Activated CD8-positive, alpha-beta memory T cell treated with anti-CD3 and anti-CD28 coated beads for 24 hours (primary cell): ENCODE data around the gene SLC12A8.

ENCODE experiments used
- DNase-seq: peaks from one replicate; pipeline ENCODE4 v3.0.0-alpha.2; 2020

The SLC12A8 gene

DNA sequence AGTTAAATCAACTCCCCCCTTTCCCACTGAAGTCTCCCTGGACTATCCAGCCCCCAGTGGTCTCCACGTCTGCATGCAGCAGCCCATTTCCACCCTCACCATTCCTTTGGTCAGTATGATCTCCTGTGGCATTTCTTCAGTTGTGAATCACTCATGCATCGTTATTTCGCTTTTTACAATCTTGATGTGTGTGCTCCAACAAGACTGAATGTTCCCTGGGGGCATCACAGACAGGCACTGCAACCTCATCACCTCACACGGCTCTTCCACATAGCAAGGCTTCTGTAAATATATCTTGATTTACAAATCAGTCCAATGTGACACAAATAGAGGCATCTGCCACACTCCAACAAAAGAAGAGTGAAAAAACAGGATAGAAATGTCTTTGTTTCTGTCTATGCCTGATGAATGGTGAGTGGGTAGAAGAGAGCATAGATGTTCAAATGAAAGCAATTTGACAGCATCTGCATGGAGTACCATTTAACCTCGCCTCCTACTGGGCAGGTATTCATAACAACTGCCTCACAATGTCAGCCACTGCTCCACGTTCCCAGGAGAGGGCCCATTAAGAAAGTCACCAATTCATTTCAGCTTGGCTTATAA lies 162.0 kb downstream of the SLC12A8 start:
- DNase-seq = no peak

GRCh38 chr3:125048282-125048681 lies 164.3 kb downstream of the SLC12A8 start:
- DNase-seq = no peak

DNA sequence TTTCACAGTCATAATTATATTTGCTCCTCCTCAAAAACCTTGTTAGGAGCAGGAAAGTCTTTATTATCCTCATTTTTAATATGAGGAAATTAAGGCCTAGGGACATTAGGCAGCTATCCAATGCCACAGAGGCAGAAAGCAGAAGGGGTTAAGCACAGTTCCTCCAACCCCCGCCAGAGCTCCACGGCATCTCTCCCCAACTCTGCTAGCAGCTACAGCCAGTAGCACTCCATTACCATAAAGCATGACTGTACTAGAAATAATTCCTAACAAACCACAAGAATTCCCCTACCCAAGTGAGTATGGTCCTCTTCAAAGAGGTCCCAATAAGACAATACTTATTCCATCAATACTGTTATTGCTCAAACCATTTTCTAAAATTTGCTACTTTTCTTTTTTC lies 166.6 kb downstream of the SLC12A8 start:
- DNase-seq = no peak

DNA sequence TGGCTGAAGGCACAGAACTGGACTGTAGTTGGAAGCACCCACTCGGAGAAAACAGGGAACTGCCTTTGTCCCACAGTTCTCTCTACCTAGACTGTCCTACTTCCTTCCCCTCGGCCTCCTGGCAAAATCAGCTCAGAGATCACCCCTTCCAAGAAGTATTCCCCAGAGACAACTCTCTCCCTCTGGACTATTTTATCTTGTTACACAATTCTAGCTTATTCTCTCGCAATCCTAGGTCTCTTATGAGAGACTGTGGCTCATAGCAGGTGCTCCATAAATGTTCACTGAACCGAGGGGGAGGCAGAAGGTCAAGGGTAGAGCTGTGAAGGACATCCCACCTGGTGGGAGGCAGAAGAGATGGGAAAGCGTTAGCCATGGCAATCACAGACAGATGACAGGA lies 167.4 kb downstream of the SLC12A8 start:
- DNase-seq = no peak

DNA sequence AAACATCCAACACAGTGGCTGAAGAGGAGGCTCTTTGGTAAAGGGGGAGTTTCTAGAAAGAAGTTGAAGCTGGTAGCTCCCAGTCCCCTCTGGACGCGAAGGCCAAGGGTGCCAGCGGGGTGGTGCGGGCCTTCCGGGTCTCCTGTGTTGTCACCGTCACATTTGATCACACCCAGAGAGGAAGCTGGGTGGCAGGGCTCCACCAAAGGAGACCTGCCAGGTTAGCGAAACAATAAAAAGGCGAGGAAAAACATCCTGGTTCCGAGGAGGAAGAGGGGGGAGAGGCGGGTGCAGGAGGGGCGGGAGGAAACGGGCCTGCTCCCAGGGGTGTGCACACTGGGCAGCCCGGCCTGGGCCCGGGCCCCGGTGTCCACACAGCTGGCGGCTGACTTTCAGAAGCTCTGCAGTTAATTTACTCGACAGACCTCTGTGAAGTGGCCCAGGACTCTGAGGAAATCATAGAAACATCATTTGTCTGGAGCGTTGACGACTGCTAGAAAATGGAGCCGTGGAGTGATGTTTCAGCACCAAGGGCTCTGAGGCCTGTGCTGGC lies 168.9 kb downstream of the SLC12A8 start:
- DNase-seq = no peak

- no peak for DNase-seq
Observed at GRCh38 chr3:125042725-125043406, 169.7 kb downstream of the SLC12A8 start.

DNA sequence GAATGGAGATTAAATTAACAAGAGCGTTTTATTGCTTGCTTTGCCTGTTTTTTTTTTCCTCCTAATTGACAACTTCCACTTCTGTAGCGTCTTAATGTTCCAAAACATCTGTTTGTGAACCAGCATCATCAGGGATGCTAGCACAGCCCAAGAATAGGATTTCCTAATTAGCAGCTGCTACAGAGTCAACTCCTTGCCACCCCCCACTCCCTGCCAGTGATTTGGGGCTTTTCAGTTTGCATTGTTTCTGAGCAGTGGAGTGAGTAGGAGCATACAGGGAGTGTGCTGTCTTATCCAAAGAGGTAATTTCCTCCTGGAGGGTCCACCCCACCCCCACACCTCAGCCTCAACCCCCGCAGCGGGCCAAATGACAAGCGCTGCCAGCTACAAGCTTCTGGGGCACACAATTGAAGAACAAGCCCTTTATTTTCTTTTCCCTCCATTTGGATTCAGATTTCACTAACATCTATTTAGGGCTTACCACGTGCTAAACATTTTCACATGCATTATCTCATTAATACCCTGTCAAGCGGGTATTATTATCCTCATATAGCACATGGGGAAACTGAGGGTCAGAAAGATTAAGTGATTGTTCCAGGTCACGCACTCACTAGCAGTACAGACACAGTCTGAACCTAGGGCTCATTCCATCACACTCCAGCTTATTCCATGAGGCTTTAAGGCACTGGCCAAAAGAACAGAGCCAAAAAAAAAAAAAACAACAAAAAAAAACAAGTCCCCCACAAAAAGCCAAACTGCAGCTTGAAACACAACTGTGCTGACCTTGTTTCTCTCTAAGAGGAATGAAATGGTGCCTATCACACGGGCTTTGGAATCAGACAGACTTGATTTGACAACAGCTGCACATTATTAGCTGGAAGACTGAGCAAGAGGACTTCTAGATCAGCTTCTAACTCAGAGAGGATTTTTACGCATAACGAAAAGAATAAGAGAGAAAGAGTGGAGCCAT lies 173.1 kb downstream of the SLC12A8 start:
- DNase-seq = no peak

DNA sequence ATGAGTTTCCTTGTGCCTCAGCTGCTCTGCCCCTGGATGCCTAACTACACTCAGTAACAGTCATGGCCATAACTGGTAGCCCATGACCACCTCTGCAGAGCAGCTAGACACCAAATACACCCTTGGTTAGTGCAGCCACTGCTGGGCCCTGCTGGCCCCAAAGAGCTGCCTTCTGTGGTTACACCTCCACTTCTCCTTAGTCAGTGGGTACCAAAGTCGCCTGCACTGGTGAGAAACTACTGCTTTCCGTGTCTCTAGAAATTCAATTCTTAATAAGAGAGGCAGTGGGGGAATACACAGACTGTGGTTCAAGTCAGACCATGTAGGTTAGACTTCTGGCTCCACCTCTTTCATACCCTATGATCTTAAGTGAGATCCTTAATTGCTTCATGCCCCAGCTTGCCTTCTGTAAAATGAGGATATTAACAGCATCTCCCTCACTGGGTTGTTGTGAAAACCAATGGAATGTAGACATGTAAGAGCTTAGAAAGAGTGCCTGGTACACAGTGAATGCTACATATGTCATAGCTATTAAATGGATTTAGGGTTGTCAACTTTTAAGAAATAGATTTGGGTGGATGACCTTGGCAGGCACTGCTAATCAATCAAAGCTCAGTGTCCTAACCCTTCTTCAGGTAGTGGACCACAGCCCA lies 174.9 kb downstream of the SLC12A8 start:
- DNase-seq = no peak

GRCh38 chr3:125035217-125035616 lies 177.3 kb downstream of the SLC12A8 start:
- DNase-seq = no peak

DNA sequence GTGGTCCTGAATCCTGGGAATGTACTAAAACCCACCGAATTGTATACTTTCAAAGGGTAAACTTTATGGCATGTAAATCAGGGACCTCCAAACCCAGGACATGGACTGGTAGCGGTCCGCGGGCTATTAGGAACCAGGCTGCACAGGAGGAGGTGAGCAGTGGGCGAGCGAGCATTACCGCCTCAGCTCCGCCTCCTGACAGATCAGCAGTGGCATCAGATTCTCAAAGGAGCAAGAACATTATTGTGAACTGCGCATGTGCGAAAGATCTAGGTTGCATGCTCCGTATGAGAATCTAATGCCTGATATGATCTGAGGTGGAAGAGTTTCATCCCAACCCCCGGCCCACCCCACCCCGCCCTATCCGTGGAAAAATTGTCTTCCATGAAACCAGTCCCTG lies 178.9 kb downstream of the SLC12A8 start:
- no peak for DNase-seq

- DNase-seq = no peak
Observed at GRCh38 chr3:125033135-125033534, 179.4 kb downstream of the SLC12A8 start.

DNA sequence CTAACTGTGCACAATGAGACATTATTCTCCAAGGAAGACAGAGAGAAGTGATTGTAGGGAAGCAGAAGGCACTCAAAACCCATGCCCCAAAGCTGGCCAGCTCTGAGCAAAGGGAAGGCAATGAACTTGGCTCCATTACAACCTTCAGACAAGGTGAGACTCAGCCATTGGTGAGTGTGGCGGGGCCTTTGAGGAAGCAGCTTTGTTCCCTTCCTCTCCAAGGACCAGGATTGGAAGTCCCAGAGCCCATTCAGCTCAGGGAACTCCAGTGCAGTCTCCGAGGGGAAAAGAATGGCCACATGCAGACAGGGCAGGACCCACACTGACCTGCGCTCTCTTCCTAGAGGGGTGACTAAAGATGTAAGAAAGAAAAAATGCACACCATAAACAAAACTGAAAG lies 179.9 kb downstream of the SLC12A8 start:
- no peak for DNase-seq
